GM12865 (cell line): Measurements from ENCODE around the gene AURKAIP1.
A peak's percentile ranks its signal among the peaks of the same experiment; 100 is the strongest.
"Not testable (repeated sequence)": the region's sequence is repeated elsewhere in the genome, so short reads cannot be mapped to it uniquely, and the experiment has no call there.

Experiments
- DNase-seq: peaks from one replicate; pipeline ENCODE4 v3.0.0; 2010; ENCODE audit warnings: low read depth
- H3K4me3 ChIP-seq: 2 replicates; pipeline ENCODE4 v1.5.1; 2011; ENCODE audit warnings: mild to moderate bottlenecking, low read depth, low read length, control low read depth
- CTCF ChIP-seq: IDR thresholded peaks from 2 replicates; pipeline ENCODE4 v1.5.1; 2011; ENCODE audit warnings: low read length, control low read depth, low read depth, inconsistent platforms; ENCODE audit not compliant: insufficient read depth; ENCODE audit errors: missing control alignments

The AURKAIP1 gene

GRCh38 chr1:1420654-1421141, 45.7 kb upstream of the AURKAIP1 start:
- no peak for TF ChIP-seq CTCF
- DNase-seq: no peak
- no peak overlapping the region for H3K4me3 ChIP-seq

GRCh38 chr1:1419813-1420653, 45.0 kb upstream of the AURKAIP1 start:
- DNase-seq: no peak
- TF ChIP-seq CTCF: no peak
- H3K4me3 ChIP-seq: no peak overlapping the region

GRCh38 chr1:1419363-1419812, 44.4 kb upstream of the AURKAIP1 start:
- no peak for DNase-seq
- no peak overlapping the region for H3K4me3 ChIP-seq
- TF ChIP-seq CTCF: no peak

GRCh38 chr1:1418464-1419362, 43.7 kb upstream of the AURKAIP1 start:
- peak overlapping the region; percentile 43 for H3K4me3 ChIP-seq
- no peak for TF ChIP-seq CTCF

GRCh38 chr1:1417825-1418463, 42.9 kb upstream of the AURKAIP1 start:
- peak; percentile 83 for DNase-seq
- peak overlapping the region; percentile 43 for H3K4me3 ChIP-seq

More at GRCh38 chr1:1418464-1419362, 43.7 kb upstream of the AURKAIP1 start:
- peak; percentile 70 for DNase-seq

- peak overlapping the region; percentile 43 for H3K4me3 ChIP-seq
- DNase-seq: peak; percentile 69
Observed at GRCh38 chr1:1417396-1417795, 42.4 kb upstream of the AURKAIP1 start.

- no peak for TF ChIP-seq CTCF
- DNase-seq: no peak
- H3K4me3 ChIP-seq: no peak overlapping the region
Observed at GRCh38 chr1:1415751-1416150, 40.7 kb upstream of the AURKAIP1 start.

GRCh38 chr1:1412311-1412902, 37.4 kb upstream of the AURKAIP1 start:
- H3K4me3 ChIP-seq: not testable (repeated sequence)
- peak; percentile 75 for DNase-seq
